Activated naive CD4-positive, alpha-beta T cell treated with Interleukin-2 at 50 U/mL for 16 hours (primary cell): ENCODE data around the gene CCT8L2.
"Not testable (repeated sequence)": the region's sequence is repeated elsewhere in the genome, so short reads cannot be mapped to it uniquely, and the experiment has no call there.

Experiments used
- DNase-seq: peaks from one replicate; pipeline ENCODE4 v3.0.0-alpha.2; 2020

The CCT8L2 gene, protein sequence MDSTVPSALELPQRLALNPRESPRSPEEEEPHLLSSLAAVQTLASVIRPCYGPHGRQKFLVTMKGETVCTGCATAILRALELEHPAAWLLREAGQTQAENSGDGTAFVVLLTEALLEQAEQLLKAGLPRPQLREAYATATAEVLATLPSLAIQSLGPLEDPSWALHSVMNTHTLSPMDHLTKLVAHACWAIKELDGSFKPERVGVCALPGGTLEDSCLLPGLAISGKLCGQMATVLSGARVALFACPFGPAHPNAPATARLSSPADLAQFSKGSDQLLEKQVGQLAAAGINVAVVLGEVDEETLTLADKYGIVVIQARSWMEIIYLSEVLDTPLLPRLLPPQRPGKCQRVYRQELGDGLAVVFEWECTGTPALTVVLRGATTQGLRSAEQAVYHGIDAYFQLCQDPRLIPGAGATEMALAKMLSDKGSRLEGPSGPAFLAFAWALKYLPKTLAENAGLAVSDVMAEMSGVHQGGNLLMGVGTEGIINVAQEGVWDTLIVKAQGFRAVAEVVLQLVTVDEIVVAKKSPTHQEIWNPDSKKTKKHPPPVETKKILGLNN

DNA sequence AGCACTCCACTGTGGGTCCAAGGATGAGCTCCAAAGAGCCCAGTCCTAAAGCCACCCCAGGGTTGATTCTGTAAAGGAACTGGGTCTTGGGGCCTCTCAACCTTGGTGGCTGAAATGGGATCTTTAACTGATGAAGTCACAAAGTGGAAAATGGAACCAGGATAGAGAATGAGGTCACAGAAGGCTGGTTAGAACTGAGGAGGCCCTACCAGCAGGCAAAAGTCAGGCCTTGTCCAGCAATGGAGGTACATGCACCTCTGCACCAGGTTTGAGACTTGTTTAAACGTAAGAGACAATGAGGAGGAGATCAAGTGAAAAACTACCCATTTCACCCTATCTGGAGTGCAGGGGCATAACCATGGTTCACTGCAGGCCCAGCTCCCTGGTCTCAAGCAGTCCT, at the start of gene CCT8L2:
TSS of gene CCT8L2 (minus strand) at position 101 of the 400 bp plus-strand sequence. CDS start 260 bp downstream, outside the sequence.
- DNase-seq: not testable (repeated sequence)

DNA sequence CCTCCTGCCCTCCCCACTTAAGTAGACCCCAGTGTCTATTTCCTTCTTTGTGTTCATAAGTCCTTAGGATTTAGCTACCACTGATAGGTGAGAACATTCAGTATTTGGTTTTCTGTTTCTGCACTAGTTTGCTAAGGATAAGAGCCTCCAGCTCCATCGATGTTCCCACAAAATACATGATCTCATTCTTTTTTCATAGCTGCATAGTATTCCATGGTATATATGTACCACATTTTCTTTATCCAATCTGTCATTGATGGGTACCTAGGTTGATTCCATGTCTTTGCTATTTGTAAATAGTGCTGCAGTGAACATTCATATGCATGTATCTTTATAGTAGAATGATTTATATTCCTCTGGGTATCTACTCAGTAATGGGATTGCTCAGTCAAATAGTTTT, 42.8 kb upstream of the CCT8L2 start:
- DNase-seq: not testable (repeated sequence)

DNA sequence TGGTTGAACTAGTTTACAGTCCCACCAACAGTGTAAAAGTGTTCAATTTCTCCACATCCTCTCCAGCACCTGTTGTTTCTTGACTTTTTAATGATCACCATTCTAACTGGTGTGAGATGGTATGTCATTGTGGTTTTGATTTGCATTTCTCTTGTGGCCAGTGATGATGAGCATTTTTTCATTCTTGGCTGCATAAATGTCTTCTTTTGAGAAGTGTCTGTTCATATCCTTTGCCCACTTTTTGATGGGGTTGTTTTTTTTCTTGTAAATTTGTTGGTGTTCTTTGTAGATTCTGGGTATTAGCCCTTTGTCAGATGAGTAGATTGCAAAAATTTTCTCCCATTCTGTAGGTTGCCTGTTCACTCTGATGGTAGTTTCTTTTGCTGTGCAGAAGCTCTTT, 41.5 kb upstream of the CCT8L2 start:
- not testable (repeated sequence) for DNase-seq

DNA sequence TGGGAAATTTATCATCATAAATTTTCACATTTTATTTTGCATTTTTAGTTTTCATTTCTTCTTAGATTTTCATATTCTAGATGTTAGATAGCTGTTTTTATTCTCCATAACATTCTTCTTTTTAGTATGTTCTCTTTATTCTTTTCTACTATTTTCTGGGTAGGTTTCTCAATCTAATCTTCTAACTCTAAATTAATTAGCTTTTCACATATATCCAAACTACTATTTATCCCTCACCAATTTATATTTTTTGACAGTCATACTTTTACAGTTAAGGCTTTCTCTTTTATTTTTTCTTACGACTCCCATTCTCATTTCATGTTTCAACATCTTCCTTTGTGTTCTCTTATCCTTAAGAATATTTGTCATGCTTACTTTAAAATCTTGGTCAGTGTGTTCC, 35.9 kb upstream of the CCT8L2 start:
- DNase-seq: not testable (repeated sequence)

DNA sequence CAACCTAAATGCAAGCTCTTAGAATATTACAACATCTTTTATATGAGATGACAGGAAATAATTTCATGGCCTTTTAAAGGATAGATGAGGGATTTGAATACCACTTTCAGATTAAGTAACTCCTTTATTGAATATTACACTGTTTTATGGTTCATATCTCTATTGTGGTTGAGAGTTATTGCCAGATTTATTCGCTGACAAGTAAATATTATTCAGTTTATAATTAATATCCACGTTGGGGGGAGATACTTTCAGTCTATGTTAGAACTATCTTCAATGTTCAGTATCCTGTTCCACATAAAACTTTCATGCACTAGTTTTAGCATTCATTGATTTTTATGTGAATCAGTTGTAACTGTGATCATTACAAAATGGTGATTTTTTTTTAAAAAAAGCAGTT, 32.4 kb upstream of the CCT8L2 start:
- not testable (repeated sequence) for DNase-seq

DNA sequence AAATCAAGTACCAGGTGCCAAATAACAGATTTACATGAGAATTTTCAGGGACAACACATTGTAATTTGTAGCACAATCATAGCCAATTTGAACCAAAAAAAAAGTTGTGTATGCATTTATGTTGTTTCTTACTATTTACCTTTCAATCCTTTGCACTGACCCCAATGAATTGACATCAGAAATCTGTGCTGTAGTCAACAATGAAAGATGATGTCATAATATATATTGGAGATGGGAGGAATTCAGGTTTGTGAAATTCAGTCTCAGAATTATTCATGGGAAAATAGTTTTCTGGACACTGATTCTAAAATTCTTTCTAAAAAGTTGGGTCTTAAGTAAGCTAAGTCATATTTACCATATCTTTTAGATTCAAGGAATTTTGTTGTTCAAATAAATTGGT, 31.0 kb upstream of the CCT8L2 start:
- DNase-seq: not testable (repeated sequence)

DNA sequence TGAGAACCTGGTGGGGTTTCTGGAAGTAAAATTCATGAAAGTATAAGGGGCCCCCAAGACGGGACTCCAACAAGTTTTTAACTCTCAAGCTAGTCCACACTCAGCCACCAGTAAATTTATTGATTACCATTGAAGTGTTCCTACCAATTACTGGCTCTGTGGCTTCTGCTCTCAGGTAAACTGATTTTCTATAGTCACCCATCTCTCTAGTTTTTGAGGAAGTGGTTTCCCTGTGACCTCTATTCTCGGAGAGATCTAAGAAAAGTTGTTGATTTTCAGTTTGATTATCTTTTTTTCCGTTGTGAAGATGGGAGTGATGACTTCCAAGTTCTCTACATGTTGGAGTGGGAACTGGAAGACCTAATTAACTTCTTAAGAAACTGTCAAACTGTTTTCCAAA, 24.9 kb upstream of the CCT8L2 start:
- DNase-seq: not testable (repeated sequence)

DNA sequence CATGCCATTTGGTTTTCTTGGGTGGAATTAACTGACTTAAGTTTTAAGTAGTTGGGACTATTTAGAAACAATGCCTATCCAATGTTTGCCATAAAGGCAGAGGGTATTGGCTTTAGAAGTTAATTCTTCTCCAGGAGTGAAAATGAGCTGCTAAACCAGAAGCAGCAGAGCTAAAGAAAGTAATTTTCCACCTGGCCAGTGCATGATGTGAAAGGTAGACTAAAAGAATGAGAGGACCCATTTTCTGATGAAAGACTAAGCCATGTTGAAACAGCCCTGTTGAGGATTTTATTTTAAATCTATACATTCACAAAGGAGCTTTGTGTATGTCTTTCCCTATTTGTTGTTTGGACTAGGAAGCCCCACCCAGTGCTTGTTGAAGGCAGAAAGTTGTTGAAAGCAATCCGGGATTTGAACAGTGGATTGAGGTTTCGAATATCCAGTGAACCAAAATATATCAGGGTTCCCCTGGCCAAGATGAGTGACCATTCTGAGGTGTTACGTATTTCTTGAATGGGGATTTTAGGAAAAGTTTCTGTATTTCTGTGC, 23.9 kb upstream of the CCT8L2 start:
- not testable (repeated sequence) for DNase-seq

DNA sequence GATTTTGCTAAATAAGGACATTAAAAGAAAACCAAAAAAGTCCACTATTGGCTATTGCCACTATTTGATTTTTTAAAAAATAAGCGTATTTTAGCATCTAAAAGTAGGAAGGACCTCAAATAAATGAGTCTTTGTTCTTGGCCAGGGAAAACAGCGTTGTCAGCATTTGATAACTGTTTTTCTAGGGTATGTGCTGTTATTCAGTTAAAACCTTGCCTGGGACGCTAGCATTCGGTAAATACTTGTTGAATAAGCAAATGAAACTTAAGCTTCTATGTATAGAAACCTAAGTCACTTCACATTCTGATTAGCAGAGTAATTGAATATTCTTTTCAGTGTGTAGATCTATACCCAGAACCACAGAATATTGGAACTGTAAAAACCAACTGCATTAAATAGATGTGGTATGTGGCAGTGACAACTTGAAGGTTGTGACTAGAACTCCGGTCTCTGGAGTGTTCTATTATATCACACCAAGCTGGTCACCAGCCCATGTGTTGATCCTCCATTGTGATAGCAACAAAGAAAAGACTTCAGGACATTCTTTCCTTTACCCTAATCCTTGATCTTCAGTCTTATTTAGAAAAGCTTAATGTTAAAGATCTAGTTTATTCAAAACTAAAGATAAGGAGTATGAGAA, 23.1 kb upstream of the CCT8L2 start:
- not testable (repeated sequence) for DNase-seq

DNA sequence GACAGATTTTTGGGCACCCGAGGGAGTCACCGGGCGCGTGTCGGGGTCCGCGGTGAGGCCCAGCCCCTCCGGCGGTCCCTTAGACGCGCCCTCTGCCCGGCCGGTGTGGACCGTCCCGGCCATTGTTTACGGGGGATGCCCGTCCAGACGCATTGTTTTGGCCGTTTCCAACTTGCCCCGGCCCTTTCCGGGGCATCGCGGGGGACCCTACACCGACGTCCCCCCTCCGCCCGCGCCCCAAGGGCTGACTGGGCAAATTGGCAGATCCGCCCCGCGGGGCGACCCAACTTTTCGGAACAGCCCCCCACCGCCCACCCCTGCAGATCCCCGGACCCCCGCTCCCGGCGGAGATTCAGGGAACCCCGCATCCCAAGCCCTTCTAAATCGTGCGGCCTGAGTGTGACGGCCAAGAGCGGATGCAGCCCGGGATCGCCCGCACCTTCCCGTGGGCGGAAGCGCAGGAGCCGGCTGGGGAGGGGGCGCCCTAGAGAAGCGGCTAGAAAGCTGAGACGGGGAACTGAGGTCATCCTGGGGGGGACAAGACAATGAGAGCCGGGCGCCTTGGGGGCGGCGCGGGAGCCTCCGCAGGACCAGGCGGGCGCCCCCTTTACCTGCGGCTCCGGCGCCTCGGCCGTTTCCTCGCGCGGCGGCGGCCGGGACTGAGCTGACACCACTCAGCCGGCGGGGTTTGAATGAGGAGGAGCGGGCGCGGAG, 17.1 kb upstream of the CCT8L2 start:
- no peak for DNase-seq

DNA sequence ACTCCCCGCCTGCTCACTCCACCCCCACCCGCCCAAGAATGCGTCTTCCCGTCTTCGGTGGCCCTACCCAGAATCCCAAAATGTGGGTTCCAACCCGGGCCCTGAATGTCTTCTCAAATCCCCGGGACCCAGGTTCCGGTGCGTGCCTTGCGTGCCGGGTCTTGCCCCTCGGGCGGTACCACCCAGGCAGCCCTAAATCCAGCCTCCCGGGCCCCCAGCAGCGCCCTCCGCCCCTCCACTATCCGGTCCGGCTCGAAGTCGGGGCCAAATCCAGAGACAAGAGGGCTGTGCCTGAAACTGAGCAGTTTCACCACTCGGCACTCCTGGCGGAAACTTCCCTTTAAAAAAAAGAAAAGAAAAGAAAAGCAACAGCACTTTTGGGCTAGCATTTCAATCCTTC, 16.3 kb upstream of the CCT8L2 start:
- no peak for DNase-seq

DNA sequence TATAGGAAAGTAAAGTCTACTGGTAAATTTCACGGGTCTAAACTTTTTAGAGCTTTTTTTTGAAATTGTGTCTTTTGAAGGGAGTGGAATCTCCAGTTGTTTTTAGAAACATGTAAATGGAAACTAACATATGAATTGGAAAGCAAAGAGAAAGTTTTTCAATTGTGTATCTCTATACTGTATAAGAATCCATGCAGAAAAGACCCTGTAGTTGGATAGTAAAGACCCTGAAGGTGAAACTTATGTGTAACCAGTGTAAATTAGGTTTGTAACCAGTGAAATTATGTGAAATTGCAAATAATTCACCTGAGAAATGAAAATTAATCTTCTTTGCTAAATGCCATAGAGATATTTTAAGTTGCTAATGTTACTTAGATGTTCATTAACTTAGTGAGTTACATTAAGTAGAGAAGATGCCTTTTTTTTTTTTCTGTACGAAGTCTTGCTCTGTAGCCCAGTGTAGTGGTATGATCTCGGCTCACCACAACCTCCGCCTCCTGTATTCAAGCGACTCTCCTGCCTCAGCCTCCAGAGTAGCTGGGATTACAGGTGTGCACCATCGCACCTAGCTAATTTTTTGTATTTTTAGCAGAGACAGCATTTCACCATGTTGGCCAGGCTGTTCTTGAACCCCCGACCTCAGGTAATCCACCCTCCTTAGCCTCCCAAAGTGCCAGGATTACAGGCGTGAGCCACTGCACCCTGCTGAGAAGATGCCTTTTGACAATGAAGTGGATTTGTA, 11.8 kb upstream of the CCT8L2 start:
- DNase-seq: not testable (repeated sequence)

DNA sequence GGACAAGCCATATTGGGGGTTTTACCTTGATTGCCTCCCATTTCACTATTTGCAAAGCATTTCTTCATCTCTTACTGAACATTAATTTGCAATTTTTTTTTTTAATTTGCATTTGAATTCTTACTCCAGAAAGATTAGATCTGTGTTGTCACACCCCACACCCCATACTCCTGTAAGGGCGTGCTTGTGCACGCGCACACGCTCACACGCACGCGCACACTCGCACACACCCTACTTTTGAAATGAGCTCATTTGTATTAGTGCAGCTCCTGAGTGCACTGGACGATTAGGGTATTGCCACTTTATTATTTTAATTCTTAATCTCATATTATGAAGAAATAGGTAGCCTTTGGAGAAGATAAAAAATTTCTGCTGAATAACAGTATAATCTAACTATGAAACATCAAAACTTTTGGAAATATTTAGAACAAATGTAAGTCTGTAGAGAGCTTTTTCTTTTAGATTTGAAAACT, 11.2 kb upstream of the CCT8L2 start:
- not testable (repeated sequence) for DNase-seq

DNA sequence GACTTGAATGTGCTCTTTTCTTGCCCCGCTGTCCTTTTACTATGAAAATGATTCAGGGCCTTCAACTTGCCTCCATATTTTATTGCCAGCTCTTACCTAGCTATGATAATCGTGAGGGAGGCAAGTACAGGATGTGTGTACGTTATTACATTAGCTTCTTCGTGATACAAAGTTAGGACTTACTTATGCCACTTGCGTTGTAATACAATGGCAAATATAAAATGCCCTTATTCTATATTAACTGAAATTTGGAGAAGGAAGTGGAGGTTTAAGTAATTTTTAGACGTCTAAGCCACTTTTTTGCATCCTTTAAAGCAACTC, 10.8 kb upstream of the CCT8L2 start:
- no peak for DNase-seq

DNA sequence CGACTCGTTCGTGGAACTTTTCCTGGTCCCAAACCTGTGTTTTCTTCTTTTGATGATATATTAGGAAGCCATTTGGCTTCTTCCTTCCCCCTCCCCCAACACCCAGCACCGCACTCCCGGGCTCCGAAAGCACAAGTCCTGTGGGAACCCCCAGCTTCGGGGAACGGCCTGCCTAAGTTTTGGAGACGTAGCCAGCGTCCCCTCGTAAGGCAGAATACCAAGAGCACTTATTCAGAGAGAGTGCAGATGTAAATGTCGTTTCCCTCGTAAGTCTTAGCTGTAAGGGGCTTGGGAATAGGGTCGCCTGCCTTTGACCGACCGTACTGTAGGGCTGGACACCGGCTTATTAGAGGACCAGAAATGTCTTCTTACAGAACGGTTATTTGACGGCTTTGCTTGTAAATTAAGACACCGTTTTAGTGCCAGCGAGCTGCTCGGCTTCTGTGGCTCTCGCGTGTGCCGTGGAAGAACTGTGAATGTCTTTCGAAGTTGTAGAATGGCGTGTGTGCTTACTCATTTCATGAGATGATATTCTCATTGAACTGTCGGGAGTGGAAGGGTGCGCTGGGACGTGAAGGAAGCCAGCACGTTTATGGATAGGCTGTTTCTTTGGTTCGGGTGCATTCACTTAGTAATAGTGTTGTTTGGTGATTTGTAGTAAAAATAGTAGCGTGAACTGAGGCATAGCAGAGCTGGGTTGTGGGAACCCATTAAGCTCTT, 10.3 kb upstream of the CCT8L2 start:
- not testable (repeated sequence) for DNase-seq

DNA sequence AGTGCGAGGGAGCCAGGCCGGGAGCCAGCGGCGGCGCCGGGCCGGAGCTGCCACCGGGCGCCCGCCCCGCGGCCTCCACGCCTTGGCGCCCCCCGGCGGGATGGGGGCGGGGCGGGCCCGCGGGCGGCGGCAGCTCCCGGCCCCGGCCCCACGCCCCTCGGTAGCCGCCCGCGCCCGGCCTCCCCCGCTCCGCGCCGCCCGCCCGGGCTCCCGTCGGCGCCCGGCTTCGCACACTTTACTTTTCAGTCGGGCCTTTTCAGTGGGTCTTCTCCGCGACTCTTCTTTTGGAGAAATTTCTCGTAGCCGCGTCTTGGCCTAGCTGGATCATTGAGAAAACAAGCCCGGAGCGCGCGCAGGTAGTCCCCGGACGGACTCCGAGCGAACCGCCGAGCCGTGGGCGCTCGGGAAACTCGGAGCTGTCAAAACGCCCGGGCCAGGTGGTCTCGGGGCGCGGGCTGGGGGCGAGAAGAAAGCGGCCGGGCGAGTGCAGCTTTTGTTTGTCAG, 9.7 kb upstream of the CCT8L2 start:
- DNase-seq: not testable (repeated sequence)

DNA sequence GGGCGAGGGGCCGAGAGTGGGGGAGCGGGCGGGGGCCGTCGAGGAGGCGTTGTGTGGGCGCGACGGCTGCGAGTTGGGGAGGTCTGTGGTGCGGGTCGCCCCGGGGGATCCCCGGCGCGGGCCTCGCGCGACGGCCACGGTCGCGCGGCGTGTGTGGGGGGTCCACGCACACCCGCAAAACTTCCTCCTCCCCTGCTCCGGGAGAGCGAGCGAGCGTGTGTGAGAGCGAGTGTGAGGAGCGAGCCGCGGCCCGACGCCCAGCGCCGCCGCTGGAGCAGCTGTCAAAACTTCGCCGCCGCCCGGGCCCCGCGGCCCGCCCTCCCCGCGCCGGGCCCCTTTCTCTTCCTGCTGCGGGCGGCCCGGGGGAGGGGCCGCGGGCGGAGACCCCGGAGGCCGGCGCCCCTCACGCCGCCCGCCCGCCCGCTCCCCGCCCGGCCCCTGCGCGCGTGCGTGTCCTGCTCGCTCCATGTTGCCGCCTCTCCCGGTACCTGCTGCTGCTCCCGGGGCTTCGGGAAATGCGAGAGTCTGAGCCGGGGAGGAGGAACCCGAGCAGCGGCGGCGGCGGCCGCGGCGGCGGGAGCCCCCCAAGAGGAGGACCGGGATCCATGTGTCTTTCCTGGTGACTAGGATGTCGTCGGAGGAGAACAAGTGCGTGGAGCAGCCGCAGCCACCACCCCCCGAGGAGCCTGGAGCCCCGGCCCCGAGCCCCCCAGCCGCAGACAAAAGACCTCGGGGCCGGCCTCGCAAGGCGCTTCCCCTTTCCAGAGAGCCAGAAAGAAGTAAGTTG, 9.0 kb upstream of the CCT8L2 start:
- no peak for DNase-seq

DNA sequence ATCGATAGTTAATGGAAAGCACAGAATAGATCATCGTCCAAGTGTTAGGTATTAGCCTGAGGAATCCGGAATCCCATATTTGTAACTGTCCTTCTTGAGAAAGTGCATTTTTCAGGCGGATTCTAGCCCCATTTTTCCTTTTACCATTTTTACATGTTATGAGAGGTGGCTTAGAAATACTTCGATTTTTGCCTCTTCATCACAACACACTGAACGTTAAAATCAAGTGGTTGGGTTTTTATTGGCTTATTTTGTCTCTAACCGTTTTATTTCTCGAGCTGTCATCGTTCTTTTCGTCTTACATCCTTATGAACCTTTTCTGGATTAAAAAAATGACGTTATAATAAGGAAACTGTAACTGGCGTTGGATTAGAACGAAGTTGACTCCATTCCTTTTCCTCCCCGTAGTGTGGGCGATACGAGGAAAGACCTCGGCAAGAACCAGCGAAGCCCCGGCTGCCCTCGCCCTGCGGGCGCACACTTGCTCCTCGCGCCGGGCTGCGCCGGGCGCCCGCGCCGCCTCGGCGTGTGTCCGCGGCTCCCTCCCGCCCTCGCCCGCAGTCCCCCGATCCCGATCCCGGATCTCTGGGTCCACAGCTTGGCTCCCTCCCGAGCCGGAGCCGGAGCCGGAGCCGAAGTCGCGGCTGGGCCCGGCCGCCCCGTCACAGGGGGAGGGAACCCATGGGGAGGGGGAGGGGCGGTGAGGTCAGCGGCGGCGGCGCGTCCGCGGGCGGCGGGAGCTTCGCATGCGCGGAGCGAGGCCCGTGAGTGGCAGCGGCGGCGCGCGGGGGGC, 8.2 kb upstream of the CCT8L2 start:
- DNase-seq: not testable (repeated sequence)

DNA sequence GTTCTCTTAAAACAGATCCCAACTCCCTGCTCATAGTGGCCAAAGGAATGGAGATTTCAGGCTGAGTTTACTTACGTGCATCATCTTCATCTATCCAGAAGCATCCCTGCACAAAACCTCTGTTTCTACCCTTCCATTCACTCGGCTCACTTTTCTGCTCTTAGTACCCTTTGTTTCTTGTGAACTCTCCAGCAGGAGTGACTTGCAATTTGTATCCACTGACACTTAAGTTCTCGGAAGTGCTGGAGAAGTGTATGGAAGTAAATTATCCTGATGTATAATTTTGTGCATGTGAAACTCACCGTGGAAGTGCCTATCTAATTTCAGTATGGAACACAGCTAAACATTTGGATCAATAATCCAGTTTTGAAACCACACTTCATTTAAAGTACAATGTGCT, 7.0 kb upstream of the CCT8L2 start:
- not testable (repeated sequence) for DNase-seq

DNA sequence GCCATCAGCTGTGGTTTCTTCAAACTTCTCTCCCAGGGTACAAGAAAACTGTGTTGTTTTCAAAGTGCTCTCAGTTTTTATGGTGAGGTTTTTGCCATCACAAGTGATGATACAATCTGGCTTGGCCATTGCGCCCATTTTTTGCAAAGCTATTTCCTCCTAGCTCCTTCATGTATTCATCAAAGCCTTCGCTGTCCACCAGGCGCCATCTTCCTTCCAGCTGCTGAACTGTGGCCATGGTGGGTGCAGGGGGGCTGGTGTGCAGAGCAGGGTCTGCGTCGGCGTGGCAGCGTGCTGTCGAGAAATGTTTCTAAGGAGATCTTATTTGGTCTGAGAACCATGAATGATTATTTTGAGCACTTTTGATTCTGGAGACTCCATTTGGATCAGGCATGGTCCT, 2.6 kb upstream of the CCT8L2 start:
- DNase-seq: not testable (repeated sequence)
